HEK293T (cell line): ENCODE results near the gene OLIG1.

Experiments used
- ARNT ChIP-seq: fragments of 450-650 bp; IDR thresholded peaks from 2 replicates; pipeline ENCODE4 v1.6.1; 2017; ENCODE audit warnings: mild to moderate bottlenecking
- BHLHE40 ChIP-seq: fragments of 450-650 bp; IDR thresholded peaks from 2 replicates; pipeline ENCODE4 v1.6.1; 2016; ENCODE audit warnings: mild to moderate bottlenecking, moderate library complexity, borderline replicate concordance
- ELF4 ChIP-seq: fragments of 450-650 bp; IDR thresholded peaks from 2 replicates; pipeline ENCODE4 v1.6.1; 2017; ENCODE audit warnings: antibody characterized with exemption
- NFRKB ChIP-seq: fragments of 450-650 bp; IDR thresholded peaks from 2 replicates; pipeline ENCODE4 v1.6.1; 2016; ENCODE audit warnings: mild to moderate bottlenecking, moderate library complexity
- SP1 ChIP-seq: fragments of 450-650 bp; IDR thresholded peaks from 2 replicates; pipeline ENCODE4 v1.6.1; 2017
- TF ChIP-seq, protein P1 (sequence below): fragments of 450-650 bp; IDR thresholded peaks from 2 replicates; pipeline ENCODE4 v1.6.1; 2016

DNA sequence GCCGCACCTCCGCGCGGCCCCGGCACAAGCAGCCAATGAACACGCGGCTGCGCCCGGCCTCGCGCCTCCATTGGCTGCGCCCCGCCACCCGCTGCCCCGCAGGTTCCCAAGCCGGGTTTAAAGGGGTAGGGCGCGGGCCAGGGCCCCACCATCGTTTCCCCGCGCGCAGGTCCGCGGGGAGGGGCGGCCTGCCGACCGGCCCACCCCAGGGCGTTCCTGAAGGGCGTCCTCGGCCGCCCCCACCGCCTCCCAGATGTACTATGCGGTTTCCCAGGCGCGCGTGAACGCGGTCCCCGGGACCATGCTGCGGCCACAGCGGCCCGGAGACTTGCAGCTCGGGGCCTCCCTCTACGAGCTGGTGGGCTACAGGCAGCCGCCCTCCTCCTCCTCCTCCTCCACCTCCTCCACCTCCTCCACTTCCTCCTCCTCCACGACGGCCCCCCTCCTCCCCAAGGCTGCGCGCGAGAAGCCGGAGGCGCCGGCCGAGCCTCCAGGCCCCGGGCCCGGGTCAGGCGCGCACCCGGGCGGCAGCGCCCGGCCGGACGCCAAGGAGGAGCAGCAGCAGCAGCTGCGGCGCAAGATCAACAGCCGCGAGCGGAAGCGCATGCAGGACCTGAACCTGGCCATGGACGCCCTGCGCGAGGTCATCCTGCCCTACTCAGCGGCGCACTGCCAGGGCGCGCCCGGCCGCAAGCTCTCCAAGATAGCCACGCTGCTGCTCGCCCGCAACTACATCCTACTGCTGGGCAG is at the start of gene OLIG1:
- TF ChIP-seq ELF4 (no peak), SP1 (no peak), NFRKB (no peak), ARNT (no peak), BHLHE40 (no peak)
- TF ChIP-seq, protein P1, sequence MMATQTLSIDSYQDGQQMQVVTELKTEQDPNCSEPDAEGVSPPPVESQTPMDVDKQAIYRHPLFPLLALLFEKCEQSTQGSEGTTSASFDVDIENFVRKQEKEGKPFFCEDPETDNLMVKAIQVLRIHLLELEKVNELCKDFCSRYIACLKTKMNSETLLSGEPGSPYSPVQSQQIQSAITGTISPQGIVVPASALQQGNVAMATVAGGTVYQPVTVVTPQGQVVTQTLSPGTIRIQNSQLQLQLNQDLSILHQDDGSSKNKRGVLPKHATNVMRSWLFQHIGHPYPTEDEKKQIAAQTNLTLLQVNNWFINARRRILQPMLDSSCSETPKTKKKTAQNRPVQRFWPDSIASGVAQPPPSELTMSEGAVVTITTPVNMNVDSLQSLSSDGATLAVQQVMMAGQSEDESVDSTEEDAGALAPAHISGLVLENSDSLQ: no peak
